ENCODE measurements around the gene NUDT6.

The NUDT6 gene

GRCh38 chr4:122960611-122961000 is 38.2 kb upstream of the NUDT6 start:
- Mint-ChIP-seq H3K27me3 (ENCODE audit: low read depth) (no peaks in the 10 kb centered on the region), H3K9me3 (no peaks in the 10 kb centered on the region), H3K4me1 (no peaks in the 10 kb centered on the region), H3K27ac (no peak overlapping the region), H3K36me3 (ENCODE audit: low read depth) (peaks cover 23% of the 10 kb centered on the region), H3K4me3 (no peak overlapping the region)
- TF ChIP-seq CTCF (IDR thresholded peaks at IDR 0.05; ENCODE audit: unreplicated experiment in 3 of 3): no peak

GRCh38 chr4:122959981-122960610 is 37.7 kb upstream of the NUDT6 start:
- Mint-ChIP-seq H3K36me3 (ENCODE audit: low read depth) (peaks cover 26% of the 10 kb centered on the region), H3K27ac (no peak overlapping the region), H3K9me3 (no peaks in the 10 kb centered on the region), H3K4me3 (no peak overlapping the region), H3K4me1 (no peaks in the 10 kb centered on the region), H3K27me3 (ENCODE audit: low read depth) (no peaks in the 10 kb centered on the region)
- TF ChIP-seq CTCF (IDR thresholded peaks at IDR 0.05; ENCODE audit: unreplicated experiment in 3 of 3): no peak

DNA sequence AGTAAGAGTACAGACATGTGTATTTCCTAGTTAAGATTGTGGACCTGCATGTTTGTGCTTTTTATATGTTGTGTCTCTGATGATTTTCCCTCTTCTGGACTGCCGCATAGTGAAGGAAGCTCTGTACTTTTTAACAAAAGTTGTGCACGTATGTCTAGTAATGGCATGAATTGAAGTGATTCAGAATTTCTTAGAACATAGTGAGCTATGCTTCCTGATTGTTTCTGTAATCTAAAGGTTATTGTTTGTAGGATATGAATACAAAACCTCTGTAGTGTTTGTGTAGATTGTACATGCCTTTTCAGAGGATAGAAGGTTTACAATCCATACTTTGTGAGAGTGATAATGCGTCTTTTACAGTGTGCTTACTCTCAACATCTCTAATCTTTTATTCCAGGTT is 37.0 kb upstream of the NUDT6 start:
- H3K27me3 Mint-ChIP-seq (ENCODE audit: low read depth): no peaks in the 10 kb centered on the region
- no peak overlapping the region for H3K4me3 Mint-ChIP-seq
- no peak for TF ChIP-seq CTCF (IDR thresholded peaks at IDR 0.05; ENCODE audit: unreplicated experiment in 3 of 3)
- no peak overlapping the region for H3K27ac Mint-ChIP-seq
- no peaks in the 10 kb centered on the region for H3K4me1 Mint-ChIP-seq
- no peaks in the 10 kb centered on the region for H3K9me3 Mint-ChIP-seq
- H3K36me3 Mint-ChIP-seq (ENCODE audit: low read depth): peaks cover 33% of the 10 kb centered on the region

- Mint-ChIP-seq H3K36me3 (ENCODE audit: low read depth) (peaks cover 40% of the 10 kb centered on the region), H3K27ac (peak overlapping the region in 1 of 3 experiments; percentile 59), H3K4me1 (no peaks in the 10 kb centered on the region), H3K27me3 (ENCODE audit: low read depth) (no peaks in the 10 kb centered on the region), H3K9me3 (no peaks in the 10 kb centered on the region), H3K4me3 (no peak overlapping the region)
- TF ChIP-seq CTCF (IDR thresholded peaks at IDR 0.05; ENCODE audit: unreplicated experiment in 3 of 3): no peak
Measured at GRCh38 chr4:122958505-122958904, 36.1 kb upstream of the NUDT6 start.

GRCh38 chr4:122953924-122954323 is 31.5 kb upstream of the NUDT6 start:
- H3K4me1 Mint-ChIP-seq: no peaks in the 10 kb centered on the region
- H3K9me3 Mint-ChIP-seq: no peaks in the 10 kb centered on the region
- no peaks in the 10 kb centered on the region for H3K27me3 Mint-ChIP-seq (ENCODE audit: low read depth)
- TF ChIP-seq CTCF (IDR thresholded peaks at IDR 0.05; ENCODE audit: unreplicated experiment in 3 of 3): no peak
- H3K27ac Mint-ChIP-seq: no peak overlapping the region
- peaks cover 51% of the 10 kb centered on the region for H3K36me3 Mint-ChIP-seq (ENCODE audit: low read depth)
- H3K4me3 Mint-ChIP-seq: no peak overlapping the region

DNA sequence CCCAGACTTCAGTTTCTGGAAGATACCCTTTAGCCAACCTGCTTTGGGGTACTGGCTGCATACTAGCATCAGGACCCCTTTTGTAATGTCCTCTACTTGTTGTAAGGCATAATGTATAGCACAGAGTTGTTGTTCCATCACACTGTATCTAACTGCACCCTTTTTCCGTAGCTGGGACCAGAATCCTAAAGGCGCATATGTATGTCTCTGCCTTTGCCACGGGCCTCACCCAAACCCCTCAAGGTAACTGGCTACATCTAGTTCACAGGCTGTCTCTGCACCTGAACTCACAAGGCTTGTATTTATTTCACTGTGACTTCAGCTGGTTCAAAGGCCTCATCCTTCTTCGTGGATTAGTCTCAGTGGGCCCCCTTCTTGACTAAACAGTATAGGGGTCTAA is 29.6 kb upstream of the NUDT6 start:
- H3K36me3 Mint-ChIP-seq (ENCODE audit: low read depth): peaks cover 61% of the 10 kb centered on the region
- no peaks in the 10 kb centered on the region for H3K27me3 Mint-ChIP-seq (ENCODE audit: low read depth)
- no peak for TF ChIP-seq CTCF (IDR thresholded peaks at IDR 0.05; ENCODE audit: unreplicated experiment in 3 of 3)
- H3K4me3 Mint-ChIP-seq: no peak overlapping the region
- H3K4me1 Mint-ChIP-seq: no peaks in the 10 kb centered on the region
- H3K27ac Mint-ChIP-seq: no peak overlapping the region
- H3K9me3 Mint-ChIP-seq: no peaks in the 10 kb centered on the region
